DMS 273 (cell line): ENCODE measurements around the gene FAM124A.
A peak's percentile ranks its signal among the peaks of the same experiment; 100 is the strongest.
"Not testable (repeated sequence)": the region's sequence is repeated elsewhere in the genome, so short reads cannot be mapped to it uniquely, and the experiment has no call there.

Source experiments
- DNase-seq: peaks from one replicate; lab custom pipeline; 2025; ENCODE audit not compliant: unreplicated experiment; lab: John Stamatoyannopoulos, UW

FAM124A gene

DNA sequence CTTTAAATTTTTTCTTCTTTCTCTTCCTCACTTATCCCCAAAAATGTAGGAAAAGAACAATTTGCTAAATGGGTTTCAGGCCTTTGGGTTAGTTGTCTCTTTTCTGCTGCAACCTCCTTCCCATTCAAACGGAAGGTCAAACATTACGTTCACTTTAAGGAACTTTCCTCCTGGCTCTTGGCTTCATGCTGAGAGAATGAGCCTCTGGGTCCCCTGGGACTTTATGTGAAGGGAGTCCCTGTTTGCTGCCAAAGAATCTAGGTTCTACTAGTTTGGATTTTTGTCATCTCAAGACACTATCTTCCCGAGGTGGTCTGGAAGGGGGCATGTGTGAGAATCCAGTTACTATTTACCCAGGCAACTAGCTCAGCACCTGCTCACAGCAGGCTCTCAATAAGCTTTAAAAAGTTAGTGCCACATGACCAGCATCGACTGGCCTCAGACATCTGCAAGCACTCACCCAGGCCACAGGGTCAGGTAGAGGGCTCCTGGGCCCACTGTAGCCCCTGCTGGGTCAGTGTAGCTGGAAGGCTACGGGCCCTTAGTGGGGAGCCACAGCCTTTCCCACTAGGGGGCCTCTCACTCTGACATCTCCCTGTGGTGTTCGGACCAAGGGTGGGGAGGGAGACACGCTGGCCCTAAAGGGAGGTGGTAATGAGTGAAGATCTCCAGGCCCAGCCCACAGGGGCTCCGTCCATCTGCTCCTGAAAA, 40.5 kb downstream of the FAM124A start:
- peak; percentile 15 for DNase-seq

DNA sequence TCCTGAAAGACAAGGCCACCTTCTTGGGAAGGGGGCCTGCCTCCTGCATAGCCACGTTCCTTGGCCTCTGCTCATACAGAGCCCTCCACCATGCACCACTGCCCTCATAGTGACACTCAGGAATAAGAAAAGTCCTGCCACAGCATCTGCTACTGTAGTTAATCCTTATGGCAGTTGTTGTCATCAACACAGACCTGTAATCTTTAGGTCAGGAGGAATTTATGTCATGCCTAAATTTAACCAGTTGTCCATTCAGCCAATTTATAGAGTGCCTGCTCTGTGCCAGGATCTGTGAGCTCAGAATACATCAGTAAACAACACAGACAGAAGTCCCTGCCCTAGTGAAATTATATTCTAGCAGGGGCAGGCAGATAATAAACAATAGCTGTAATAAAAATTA, 44.4 kb downstream of the FAM124A start:
- no peak for DNase-seq

DNA sequence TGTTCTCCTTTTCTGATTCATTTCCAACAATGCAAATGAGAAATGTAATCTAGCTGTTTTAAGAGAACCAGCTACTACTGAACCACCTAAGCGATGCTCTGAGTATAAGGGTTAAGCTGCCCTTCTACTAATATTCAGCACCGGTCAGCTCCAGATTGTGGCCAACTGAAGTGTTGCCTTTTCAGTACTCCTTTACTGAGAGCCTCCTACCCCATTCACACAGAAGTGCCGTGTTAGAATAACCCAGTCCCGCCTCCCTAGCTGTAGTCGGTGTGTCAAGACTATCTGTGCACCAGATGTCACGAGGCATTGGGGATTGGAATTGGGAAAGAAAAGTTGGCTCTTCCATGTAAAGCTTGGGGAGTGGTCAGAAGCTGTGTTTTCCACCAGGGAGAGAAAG, 45.4 kb downstream of the FAM124A start:
- no peak for DNase-seq

DNA sequence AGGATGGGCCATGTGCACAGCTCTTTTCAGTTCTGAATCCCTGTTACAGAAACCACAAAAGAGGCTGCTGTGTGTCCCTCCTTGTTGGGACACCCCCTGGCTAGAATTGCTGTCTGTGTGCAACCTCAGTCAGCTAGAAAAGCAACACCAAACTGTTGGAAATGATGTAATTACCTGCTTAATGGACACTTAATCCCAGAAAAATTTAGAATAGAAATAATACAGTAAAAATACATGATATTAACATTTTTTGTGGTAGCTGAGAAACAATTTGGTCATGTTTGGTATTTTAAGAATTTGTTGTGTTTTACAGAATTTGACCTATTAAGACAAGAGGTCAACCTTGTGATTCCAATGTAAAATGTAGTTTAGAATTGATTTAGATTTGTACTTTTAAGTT, 46.8 kb downstream of the FAM124A start:
- no peak for DNase-seq

DNA sequence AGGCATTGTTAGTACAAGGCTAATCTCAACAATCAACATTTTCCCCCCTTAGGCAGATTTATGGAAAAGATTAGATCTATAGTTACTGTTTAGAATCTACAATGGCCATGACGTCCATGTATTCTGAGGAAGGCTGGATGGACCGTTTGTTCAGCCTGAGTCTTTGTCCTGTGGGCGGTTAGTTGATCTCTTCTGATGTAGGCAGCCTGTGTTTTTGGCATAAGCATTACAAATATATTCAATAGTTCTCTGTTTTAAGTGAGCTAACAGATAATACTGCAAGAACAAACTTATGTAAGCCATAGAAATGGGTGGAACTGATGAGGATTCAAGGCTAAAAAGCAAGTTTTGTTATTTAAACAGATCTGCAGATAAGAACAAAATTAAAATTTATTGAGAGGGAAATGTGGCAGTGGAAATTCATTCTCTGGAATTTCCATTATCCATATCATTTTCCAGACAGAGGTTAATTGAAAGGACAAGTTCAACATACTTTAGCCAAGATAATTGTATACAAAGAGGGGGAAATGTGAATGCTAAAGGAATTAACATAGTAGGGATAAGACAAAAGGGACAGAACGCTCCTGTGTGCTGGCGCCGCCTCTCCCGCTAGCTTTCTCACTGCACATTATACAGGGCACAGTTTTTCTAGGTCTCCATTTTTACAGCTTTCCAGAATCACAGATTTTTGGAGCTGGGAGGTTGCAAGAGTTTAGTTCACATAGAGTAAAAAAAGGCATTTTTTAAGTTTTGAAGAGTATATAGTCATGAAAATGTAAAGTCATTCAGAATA, 48.6 kb downstream of the FAM124A start:
- DNase-seq: no peak

DNA sequence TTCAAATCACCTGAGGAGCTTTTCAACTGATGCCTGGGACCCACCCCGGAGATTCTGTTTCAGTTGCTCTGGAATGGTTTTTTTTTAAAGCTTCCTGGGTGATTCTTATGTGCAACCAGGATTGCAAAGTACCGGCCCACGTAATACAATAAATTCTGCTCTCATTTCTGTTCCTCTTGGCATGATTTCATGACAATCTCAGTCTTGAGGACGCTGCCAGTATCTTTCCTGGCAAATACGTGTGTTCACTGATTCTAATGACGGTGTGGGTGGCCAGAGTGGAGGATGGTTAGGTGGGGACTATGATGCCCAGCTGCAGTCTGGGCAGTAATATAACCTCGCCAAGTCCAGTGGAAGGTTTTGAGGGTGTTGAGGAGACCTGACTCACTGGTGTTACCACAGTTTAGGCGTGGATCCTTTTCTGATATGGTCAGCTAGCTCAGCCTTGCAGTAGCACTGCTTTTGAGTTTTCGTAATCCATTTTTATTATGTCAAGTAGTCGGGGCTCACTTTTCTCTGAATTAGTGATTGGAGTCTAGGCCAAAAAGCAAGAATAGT, 49.4 kb downstream of the FAM124A start:
- DNase-seq: no peak

DNA sequence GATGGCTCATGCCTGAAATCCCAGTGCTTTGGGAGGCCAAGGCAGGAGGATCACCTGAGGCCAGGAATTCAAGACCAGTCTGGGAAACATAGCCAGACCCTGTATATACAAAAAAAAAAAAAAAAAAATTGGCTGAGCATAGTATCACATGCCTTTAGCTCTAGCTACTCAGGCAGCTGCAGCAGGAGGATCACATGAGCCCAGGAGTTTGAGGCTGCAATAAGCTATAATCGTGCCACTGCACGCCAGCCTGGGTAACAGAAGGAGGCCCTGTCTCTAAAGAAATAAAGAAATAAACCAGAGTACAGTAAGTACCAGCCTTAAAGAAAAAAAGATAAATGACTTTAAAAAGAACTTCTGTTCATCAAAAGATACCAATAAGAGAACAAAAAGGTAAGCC, 52.9 kb downstream of the FAM124A start:
- DNase-seq: peak; percentile 2

DNA sequence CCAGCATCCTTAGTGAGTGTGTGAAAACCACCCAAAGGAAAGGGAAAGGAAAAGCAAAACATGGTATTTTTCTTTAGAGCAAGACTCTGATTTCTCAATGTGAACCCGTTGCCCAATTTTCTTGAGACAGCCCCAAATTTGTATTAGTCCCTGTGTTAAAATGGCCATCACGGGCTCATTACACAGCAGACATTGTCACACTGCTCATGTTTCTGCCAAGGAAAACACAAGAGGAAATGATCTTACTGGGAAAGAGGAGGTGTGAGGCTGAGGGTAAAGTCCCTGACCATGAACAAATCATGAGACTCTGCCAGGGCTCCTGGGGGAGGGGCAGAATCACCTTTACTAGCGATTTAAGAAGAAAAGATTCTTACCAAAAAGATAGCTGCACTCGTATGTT, 54.4 kb downstream of the FAM124A start:
- DNase-seq: no peak

DNA sequence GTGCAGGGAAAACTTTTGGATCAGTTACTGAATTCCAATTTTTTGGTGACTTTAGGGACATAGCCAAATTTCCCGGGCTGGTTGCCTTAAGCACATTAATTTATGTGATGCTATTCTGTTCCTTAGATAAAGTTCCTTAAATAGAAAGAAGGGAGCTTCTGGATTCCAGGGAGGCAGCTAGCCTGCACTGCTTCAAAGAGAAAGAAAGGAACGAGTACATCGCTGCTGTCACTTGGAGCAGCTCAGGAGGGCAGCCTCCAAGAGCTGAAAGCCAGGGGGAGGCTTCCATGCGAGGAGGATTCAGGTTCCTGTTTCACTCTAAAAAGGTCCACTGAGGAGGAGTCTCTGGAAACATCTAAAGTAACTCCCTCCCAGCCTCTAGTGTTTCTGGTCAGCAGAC, 55.7 kb downstream of the FAM124A start:
- DNase-seq: no peak

DNA sequence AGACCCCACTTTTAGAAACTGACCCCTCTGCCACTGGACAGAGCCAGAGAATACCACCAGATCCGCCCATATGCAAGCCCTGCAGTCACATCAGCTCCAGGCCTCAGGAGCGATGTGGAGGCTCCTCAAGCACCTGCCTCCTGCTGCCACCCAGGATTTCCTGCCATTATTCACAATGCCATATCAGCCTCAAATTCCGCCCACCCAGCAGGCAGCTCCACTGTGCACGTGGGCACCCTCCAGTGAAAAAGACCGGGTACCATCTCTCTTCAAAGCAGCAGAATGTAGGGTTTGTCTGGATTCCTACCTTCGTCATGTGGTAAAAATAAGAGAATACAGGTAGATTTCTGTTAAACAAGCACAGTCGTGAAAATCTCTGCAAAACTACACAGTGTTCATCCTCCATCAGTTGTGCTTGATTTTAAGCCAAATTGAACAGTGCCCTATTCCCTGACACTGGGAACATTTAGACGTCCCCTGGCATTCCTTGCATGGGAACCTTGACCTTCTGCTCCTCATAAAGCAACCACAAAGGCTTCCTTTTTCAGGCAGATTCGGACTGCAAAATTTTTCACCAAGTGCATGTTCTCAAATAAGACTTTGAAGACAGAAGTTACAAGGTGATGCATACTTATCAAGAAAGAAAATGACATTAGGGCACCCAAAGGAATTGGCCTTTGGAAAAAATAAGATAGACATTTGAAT, 56.4 kb downstream of the FAM124A start:
- no peak for DNase-seq

DNA sequence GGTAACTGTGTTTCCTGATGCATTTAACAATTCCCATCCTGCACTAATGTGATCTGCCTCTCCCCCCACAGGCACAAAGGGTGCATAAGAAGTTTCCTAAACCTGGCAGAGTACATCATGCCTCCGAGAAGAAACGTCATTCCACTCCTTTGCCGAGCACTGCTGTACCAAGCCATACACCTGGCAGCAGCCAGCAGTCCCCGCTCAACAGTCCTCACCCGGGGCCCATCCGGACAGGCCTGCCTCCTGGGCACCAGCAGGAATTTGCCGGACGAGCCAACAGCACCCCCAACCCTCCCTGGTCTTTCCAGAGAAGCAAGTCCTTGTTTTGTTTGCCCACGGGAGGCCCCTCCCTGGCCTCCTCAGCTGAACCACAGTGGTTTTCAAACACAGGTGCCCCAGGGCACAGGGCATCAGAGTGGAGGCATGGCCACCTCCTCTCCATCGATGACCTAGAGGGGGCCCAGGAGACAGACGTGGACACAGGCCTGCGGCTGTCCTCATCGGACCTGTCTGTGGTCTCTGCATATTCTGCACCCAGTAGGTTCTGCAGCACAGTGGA, 58.3 kb downstream of the FAM124A start:
- no peak for DNase-seq

DNA sequence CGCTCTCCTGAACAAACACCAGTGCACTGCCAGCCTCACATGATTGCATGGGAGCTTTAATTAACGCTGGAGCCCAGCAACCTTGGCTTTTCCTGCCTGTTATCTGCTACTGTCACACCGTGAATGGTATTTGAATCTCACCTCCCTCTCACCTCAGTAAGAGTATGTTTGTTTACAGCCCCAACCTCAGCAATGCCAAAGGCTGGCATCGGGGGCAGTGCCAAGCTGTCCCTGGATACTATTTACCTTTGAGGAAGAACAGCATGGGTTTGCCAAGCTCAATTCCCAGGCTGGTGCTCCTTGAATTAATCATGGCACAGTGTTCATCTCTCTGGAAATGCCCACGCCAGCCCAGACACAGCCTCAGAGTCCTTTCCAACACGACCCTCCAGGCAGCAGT, 60.1 kb downstream of the FAM124A start:
- peak; percentile 5 for DNase-seq

DNA sequence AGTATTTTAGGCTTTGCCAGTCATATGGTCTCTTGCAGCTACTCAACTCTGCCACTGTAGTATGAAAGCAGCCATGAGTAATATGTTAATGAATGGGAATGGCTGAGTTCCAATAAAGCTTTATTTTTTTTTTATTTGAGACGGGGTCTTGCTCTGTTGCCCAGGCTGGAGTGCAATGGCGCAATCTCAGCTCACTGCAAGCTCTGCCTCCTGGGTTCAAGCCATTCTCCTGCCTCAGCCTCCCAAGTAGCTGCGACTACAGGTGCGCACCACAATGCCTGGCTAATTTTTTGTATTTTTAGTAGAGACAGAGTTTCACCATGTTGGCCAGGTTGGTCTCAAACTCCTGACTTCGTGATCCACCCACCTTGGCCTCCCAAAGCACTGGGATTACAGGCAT, 60.7 kb downstream of the FAM124A start:
- DNase-seq: not testable (repeated sequence)

DNA sequence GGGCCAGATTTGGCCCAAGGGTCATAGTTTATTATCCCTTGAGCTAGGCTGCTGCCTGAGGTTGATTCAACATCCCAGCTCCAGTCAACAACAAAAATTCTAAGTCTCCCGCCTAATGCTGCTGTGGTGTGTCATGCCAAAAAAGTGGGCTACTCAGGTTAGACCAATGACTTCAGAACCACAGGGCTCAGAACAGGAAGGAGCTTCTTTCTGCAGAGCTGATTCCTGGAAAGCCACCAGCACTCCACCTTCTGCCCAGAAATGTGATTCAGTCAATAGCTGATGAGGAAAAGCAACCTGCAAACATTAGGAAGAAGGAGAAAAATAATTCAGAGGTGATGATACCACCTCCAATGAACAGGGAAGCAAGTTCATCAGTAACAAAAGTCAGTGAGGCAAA, 61.2 kb downstream of the FAM124A start:
- no peak for DNase-seq

DNA sequence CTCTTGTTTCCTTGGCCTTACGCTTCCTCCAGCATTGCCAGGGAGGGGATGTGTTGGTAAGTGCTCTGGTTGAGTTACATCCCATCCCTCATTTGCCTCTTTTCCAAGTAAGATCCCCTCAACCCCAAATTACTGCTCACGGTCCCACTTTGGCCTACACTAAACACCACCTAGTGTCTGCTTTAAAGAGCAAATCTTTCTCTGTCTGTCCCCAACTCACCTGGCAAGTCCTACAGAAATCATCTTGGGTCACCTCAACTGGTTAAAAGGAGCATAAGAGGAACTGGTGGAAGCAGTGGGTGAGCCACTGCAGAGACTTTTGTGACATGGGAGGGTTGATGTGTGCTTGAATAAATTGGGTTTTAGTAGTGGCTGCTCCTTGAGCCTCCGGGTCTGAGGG, 62.1 kb downstream of the FAM124A start:
- no peak for DNase-seq

DNA sequence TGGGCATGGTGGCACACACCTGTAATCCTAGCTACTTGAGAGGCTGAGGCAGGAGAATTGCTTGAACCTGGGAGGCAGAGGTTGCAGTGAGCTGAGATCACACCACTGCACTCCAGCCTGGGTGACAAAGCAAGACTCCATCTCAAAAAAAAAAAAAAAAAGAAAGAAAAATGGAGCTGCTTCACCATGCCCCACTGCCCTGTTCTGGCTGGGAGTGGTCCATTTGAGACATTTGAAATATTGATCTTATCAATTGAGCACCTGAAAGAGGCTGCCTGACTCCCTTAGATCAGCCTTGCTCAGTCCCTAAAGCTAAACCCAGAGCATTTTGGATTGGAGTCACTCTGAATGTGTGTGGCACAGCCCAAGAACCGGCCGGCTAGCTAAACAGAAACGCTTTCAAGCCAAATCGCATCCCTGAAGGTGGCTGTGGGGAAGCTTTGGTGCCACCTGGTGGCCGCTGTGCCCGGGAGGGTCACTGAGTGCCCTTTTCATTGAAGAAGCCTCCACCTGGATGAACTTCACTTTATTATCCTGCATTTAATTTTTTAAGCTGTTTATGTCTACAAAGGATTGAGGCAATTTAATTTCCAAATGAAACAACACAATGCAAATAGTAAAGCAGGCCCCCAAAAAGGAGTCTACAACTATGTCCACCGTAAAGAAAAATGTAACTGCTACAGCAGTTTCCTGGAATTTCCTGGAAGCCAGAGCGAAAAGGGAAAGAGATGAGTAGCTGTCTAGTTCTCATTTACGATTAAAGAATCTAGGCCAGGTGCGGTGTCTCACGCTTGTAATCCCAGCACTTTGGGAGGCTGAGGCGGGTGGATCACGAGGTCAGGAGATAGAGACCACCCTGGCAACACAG, 64.2 kb downstream of the FAM124A start:
- peak; percentile 83 for DNase-seq

DNA sequence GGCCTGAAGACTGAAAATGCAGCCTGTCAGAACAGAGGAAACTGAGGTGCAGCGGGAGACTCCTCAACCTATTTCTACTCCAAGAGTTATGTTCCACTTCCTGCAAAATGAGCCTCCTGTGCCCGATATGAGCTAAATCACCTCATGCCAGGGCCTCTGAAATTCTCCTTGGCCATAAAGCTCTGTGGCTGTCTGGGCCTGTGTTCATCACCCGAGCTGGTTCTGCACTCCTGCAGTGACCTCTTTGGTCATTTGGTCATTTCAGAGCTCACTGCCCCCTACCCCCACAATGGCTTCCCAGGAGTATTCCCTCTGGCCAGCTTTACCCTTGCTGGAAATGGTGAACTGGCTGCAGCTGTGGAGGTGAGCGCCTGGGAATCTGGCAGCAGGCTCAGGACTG, 65.6 kb downstream of the FAM124A start:
- no peak for DNase-seq

DNA sequence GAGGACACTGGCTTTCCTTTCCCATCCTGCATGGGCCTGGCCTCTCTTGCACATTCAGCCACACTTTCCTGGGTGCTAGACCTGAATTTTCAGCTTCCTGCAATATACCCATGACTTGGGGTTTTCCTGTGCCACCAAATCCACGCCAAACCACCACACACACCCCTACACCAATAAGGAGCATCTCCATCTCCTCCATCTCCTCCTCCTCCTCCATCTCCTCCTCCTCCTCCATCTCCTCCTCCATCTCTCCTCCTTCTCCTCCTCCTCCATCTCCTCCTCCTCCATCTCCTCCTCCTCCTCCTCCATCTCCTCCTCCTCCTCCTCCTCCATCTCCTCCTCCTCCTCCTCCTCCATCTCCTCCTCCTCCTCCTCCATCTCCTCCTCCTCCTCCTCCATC, 66.1 kb downstream of the FAM124A start:
- not testable (repeated sequence) for DNase-seq

DNA sequence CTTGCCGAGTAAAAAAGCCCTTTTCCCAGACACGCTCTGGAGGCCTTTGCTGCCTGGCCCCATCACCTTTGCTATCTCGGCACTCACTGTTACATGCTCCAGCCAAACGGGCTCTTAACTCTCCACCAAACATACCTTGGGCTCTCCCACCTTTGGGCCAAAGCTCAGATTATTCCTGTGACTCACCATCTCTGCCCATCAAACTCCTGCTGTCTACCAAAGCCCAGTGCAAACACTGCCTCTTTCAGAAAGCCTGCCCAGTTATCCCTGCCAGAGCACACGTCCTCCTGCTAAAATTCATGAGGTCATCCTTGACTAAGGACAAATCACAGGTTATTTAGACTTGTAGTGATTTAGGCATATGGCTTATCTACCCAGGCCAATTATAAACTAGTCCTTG, 69.1 kb downstream of the FAM124A start:
- peak; percentile 15 for DNase-seq

DNA sequence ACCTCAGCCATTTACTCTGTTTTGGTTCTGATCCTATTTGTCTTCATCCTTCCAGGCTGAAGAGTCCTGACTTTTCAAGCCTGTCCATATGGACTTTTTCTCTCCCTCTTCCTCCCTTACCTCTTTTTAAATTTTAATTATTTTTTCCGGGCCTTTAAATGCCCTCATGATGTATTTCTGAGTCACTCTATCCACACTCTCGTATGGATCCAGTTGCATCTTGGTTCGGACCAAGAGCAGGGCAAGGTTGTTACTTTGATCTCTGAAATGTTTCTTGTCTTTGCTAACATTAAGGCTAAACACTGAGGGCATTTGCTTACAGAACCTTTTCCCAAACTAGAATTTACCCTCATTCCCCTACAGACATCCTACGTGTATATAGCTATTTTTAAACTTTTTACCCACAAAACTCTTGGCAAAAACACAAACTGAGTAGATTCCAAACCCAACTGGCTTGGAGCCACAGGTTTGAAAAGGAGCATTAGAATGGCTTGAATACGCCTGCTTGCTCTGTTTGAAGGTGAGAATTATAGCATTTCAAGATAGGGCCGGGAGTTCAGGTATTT, 69.9 kb downstream of the FAM124A start:
- DNase-seq: no peak
